Immature natural killer cell (primary cell): ENCODE results near the gene SOD1. TPM values are rescaled to one million over a fixed set of nuclear protein-coding genes. Genes with fewer than 3 reads are reported as not detected.
"Not testable (repeated sequence)": the region's sequence is repeated elsewhere in the genome, so short reads cannot be mapped to it uniquely, and the experiment has no call there.

ENCODE experiments used
- DNase-seq, 3 donors: peaks; one replicate each; pipeline ENCODE4 v3.0.0; 2022; ENCODE audit warnings: mixed read lengths in 1 of 3
- H3K27ac Mint-ChIP-seq, 6 donors: one replicate each; pipeline ENCODE4 v1.8.0; 2020; ENCODE audit warnings: mixed read lengths in 6 of 6, mild to moderate bottlenecking in 5 of 6, inconsistent platforms in 4 of 6, moderate library complexity in 3 of 6
- H3K27me3 Mint-ChIP-seq, 3 donors: one replicate each; pipeline ENCODE4 v1.8.0; 2020 to 2021; ENCODE audit warnings: low read depth in 3 of 3, mild to moderate bottlenecking in 3 of 3, mixed read lengths in 3 of 3, moderate library complexity in 3 of 3, inconsistent platforms in 1 of 3
- H3K36me3 Mint-ChIP-seq, 3 donors: one replicate each; pipeline ENCODE4 v1.8.0; 2020; ENCODE audit warnings: mixed read lengths in 3 of 3, inconsistent platforms in 2 of 3, mild to moderate bottlenecking in 2 of 3
- H3K4me1 Mint-ChIP-seq, 2 donors: one replicate each; pipeline ENCODE4 v1.8.0; 2020; ENCODE audit warnings: inconsistent platforms in 2 of 2, mild to moderate bottlenecking in 2 of 2, mixed read lengths in 2 of 2, moderate library complexity in 1 of 2
- H3K4me3 Mint-ChIP-seq, 5 donors: one replicate each; pipeline ENCODE4 v1.8.0; 2020; ENCODE audit warnings: mild to moderate bottlenecking in 5 of 5, mixed read lengths in 5 of 5, inconsistent platforms in 3 of 5, moderate library complexity in 3 of 5
- H3K9me3 Mint-ChIP-seq, 6 donors: one replicate each; pipeline ENCODE4 v1.8.0; 2020; ENCODE audit warnings: mild to moderate bottlenecking in 6 of 6, mixed read lengths in 6 of 6, inconsistent platforms in 4 of 6, moderate library complexity in 3 of 6
- polyA plus RNA-seq, 3 donors: library from polyadenylated mRNA; unstranded; fragments of 300-500 nt; fragmentation: Illumina TruSeq; gene quantifications; one replicate each; pipeline ENCODE4 v1.2.3, GENCODE V29; 2021

SOD1 gene
- polyA plus RNA-seq, 3 donors from 2014 or later = 265 to 433 (median 333) TPM

GRCh38 chr21:31636874-31637273 is 22.6 kb upstream of the SOD1 start:
- Mint-ChIP-seq H3K4me3 (no peak overlapping the region), H3K36me3 (peaks cover 0 to 4% (median 4%) of the 10 kb centered on the region in 3 donors), H3K4me1 (no peaks in the 10 kb centered on the region), H3K9me3 (peaks cover 0 to 5% (median 2%) of the 10 kb centered on the region in 6 donors), H3K27ac (no peak overlapping the region), H3K27me3 (peaks cover 1 to 3% (median 2%) of the 10 kb centered on the region in 3 donors)
- no peak for DNase-seq

- no peaks in the 10 kb centered on the region for H3K4me1 Mint-ChIP-seq
- peaks cover 1 to 7% (median 5%) of the 10 kb centered on the region in 3 donors for H3K27me3 Mint-ChIP-seq
- H3K27ac Mint-ChIP-seq = no peak overlapping the region
- no peak overlapping the region for H3K4me3 Mint-ChIP-seq
- H3K9me3 Mint-ChIP-seq = peaks cover 0 to 5% (median 2%) of the 10 kb centered on the region in 6 donors
- peaks cover 0 to 4% (median 4%) of the 10 kb centered on the region in 3 donors for H3K36me3 Mint-ChIP-seq
- DNase-seq = no peak
These were observed 18.0 kb upstream of the SOD1 start for GRCh38 chr21:31641416-31641922.

DNA sequence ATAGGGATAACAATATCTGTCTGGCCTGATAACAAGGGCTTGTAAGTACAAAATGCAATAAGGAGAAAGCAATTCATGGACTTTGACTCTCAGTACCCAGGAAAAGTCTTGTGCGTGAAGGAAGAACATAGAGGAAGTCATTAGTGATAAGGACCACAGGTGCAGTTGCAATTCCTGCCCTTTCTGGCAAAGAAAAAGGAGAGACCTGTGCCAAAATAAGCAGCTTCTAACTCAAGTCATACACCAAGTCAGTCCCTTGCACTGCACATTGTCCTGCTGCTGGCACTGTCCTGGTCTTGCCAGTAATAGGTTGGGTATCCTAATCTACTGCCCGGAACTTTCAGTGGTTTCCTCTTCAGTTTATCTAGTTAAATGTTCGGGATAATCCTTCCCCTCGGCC is 14.8 kb upstream of the SOD1 start:
- Mint-ChIP-seq H3K36me3 (peaks cover 0 to 2% (median 0%) of the 10 kb centered on the region in 3 donors), H3K4me1 (no peaks in the 10 kb centered on the region), H3K27me3 (peaks cover 1 to 11% (median 6%) of the 10 kb centered on the region in 3 donors), H3K4me3 (no peak overlapping the region), H3K9me3 (no peaks in the 10 kb centered on the region), H3K27ac (no peak overlapping the region)
- no peak for DNase-seq

GRCh38 chr21:31647650-31648049 is 11.8 kb upstream of the SOD1 start:
- Mint-ChIP-seq H3K36me3 (no peaks in the 10 kb centered on the region), H3K27me3 (peaks cover 0 to 9% (median 4%) of the 10 kb centered on the region in 3 donors), H3K4me1 (no peaks in the 10 kb centered on the region), H3K9me3 (no peaks in the 10 kb centered on the region), H3K4me3 (no peak overlapping the region), H3K27ac (no peak overlapping the region)
- DNase-seq = no peak

GRCh38 chr21:31650930-31651329 is 8.6 kb upstream of the SOD1 start:
- H3K27me3 Mint-ChIP-seq = peaks cover 0 to 6% (median 5%) of the 10 kb centered on the region in 3 donors
- no peaks in the 10 kb centered on the region for H3K36me3 Mint-ChIP-seq
- no peaks in the 10 kb centered on the region for H3K9me3 Mint-ChIP-seq
- H3K4me1 Mint-ChIP-seq = peaks cover 12 to 16% of the 10 kb centered on the region in 2 donors
- no peak overlapping the region for H3K4me3 Mint-ChIP-seq
- no peak for DNase-seq
- H3K27ac Mint-ChIP-seq = no peak overlapping the region

GRCh38 chr21:31651491-31651890 is 8.0 kb upstream of the SOD1 start:
- not testable (repeated sequence) for H3K36me3 Mint-ChIP-seq, H3K4me3 Mint-ChIP-seq, H3K9me3 Mint-ChIP-seq, H3K27me3 Mint-ChIP-seq, H3K27ac Mint-ChIP-seq, DNase-seq
- H3K4me1 Mint-ChIP-seq = peaks cover 12 to 17% of the 10 kb centered on the region in 2 donors

GRCh38 chr21:31654340-31654739 is 5.2 kb upstream of the SOD1 start:
- peak overlapping the region; percentile 79 to 90 (median 82) for H3K4me3 Mint-ChIP-seq
- H3K9me3 Mint-ChIP-seq = no peaks in the 10 kb centered on the region
- DNase-seq = no peak
- H3K27me3 Mint-ChIP-seq = peaks cover 0 to 2% (median 2%) of the 10 kb centered on the region in 3 donors
- no peaks in the 10 kb centered on the region for H3K36me3 Mint-ChIP-seq
- H3K4me1 Mint-ChIP-seq = peaks cover 18 to 24% of the 10 kb centered on the region in 2 donors
- H3K27ac Mint-ChIP-seq = peak overlapping the region in 4 of 6 donors; percentile 26 to 85 (median 54)

GRCh38 chr21:31654821-31655580 is 4.5 kb upstream of the SOD1 start:
- not testable (repeated sequence) for H3K36me3 Mint-ChIP-seq, H3K9me3 Mint-ChIP-seq, H3K27me3 Mint-ChIP-seq
- peaks cover 20 to 29% of the 10 kb centered on the region in 2 donors for H3K4me1 Mint-ChIP-seq
- peak overlapping the region; percentile 26 to 92 (median 81) for H3K27ac Mint-ChIP-seq
- DNase-seq = peak; percentile 25 to 39 (median 31)
- H3K4me3 Mint-ChIP-seq = peak overlapping the region; percentile 79 to 90 (median 82)

- H3K9me3 Mint-ChIP-seq = peaks cover 0 to 1% (median 0%) of the 10 kb centered on the region in 6 donors
- H3K27ac Mint-ChIP-seq = no peak overlapping the region
These were observed 3.0 kb upstream of the SOD1 start for GRCh38 chr21:31656199-31657095.

DNA sequence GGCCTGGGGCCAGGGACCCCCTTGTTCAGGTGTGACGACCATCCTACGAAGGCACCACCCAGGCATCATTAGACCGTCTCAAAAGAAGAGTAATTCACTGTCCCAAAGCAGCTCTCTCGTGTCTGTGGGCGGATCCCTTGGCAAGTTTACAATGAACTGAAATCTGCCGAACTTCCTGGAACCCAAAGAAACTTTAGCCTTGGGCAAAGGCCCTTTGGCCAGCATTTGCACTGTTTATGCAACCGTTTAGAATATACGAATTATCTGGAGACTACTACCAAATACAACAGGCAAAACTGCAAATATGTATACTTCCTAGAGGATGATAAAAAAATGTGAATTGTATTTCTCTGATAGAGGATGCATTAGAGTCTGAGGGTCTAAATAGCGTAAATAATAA is 1.4 kb upstream of the SOD1 start:
- peak overlapping the region in 1 of 5 donors; percentile 38 for H3K4me3 Mint-ChIP-seq
- H3K9me3 Mint-ChIP-seq = peaks cover 0 to 1% (median 0%) of the 10 kb centered on the region in 6 donors
- no peak overlapping the region for H3K27ac Mint-ChIP-seq
- no peak for DNase-seq
- H3K4me1 Mint-ChIP-seq = peaks cover 41 to 57% of the 10 kb centered on the region in 2 donors
- peaks cover 1 to 10% (median 8%) of the 10 kb centered on the region in 3 donors for H3K27me3 Mint-ChIP-seq
- no peaks in the 10 kb centered on the region for H3K36me3 Mint-ChIP-seq

More at GRCh38 chr21:31656199-31657095, 3.0 kb upstream of the SOD1 start:
- no peak for DNase-seq
- Mint-ChIP-seq H3K27me3 (peaks cover 1 to 10% (median 8%) of the 10 kb centered on the region in 3 donors), H3K36me3 (no peaks in the 10 kb centered on the region), H3K4me3 (peak overlapping the region in 2 of 5 donors; percentile 18 to 38), H3K4me1 (peaks cover 30 to 44% of the 10 kb centered on the region in 2 donors)

- H3K4me1 Mint-ChIP-seq = peaks cover 42 to 59% of the 10 kb centered on the region in 2 donors
These were observed 282 bp upstream of the SOD1 start for GRCh38 chr21:31659286-31659535.

DNA sequence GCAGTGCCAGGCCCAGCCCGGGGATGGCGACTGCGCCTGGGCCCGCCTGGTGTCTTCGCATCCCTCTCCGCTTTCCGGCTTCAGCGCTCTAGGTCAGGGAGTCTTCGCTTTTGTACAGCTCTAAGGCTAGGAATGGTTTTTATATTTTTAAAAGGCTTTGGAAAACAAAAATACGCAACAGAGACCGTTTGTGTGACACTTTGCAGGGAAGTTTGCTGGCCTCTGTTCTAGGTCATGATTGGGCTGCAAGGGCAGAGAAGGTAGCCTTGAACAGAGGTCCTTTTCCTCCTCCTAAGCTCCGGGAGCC is 719 bp downstream of the SOD1 start:
- no peak for DNase-seq
- peaks cover 1 to 8% (median 8%) of the 10 kb centered on the region in 3 donors for H3K27me3 Mint-ChIP-seq
- peaks cover 0 to 1% (median 0%) of the 10 kb centered on the region in 6 donors for H3K9me3 Mint-ChIP-seq
- peaks cover 0 to 4% (median 3%) of the 10 kb centered on the region in 3 donors for H3K36me3 Mint-ChIP-seq
- peak overlapping the region; percentile 92 to 94 (median 92) for H3K4me3 Mint-ChIP-seq
- peaks cover 39 to 61% of the 10 kb centered on the region in 2 donors for H3K4me1 Mint-ChIP-seq
- H3K27ac Mint-ChIP-seq = peak overlapping the region; percentile 84 to 94 (median 88)

More at GRCh38 chr21:31659286-31659535, 282 bp upstream of the SOD1 start:
- DNase-seq = no peak
- Mint-ChIP-seq H3K27me3 (peaks cover 1 to 8% (median 8%) of the 10 kb centered on the region in 3 donors), H3K9me3 (peaks cover 0 to 1% (median 0%) of the 10 kb centered on the region in 6 donors), H3K36me3 (peaks cover 0 to 1% (median 1%) of the 10 kb centered on the region in 3 donors), H3K4me3 (peak overlapping the region; percentile 98 to 100 (median 99)), H3K27ac (peak overlapping the region; percentile 88 to 100 (median 98))

DNA sequence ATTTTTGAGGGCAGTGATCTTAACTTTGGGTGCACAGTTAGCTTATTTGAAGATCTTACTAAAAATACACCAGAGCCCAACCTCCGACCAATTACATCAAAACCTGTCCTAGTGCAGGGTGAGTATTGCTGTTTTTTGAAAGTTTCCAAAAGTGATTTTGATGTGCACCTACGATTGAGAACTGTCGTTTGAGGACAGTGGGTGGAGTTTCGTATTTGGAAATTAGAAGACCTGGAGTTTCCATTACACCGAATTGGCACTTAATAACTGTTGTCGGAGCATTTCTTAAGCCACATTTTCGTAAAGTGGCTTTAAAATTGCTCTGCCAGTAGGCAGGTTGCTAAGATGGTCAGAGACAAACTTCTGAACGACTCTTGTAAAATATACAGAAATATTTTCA is 1.1 kb downstream of the SOD1 start:
- peak overlapping the region; percentile 84 to 94 (median 88) for H3K27ac Mint-ChIP-seq
- peaks cover 1 to 8% (median 8%) of the 10 kb centered on the region in 3 donors for H3K27me3 Mint-ChIP-seq
- H3K36me3 Mint-ChIP-seq = peaks cover 0 to 8% (median 3%) of the 10 kb centered on the region in 3 donors
- no peak for DNase-seq
- H3K4me1 Mint-ChIP-seq = peaks cover 40 to 61% of the 10 kb centered on the region in 2 donors
- peaks cover 0 to 1% (median 0%) of the 10 kb centered on the region in 6 donors for H3K9me3 Mint-ChIP-seq
- H3K4me3 Mint-ChIP-seq = peak overlapping the region; percentile 92 to 94 (median 92)
